ENCODE results near the gene CDH7. TPM values are rescaled to one million over a fixed set of nuclear protein-coding genes. Genes with fewer than 3 reads are reported as not detected.

Gene CDH7
- total RNA-seq, 1 donor from 2014 or later: not detected

DNA sequence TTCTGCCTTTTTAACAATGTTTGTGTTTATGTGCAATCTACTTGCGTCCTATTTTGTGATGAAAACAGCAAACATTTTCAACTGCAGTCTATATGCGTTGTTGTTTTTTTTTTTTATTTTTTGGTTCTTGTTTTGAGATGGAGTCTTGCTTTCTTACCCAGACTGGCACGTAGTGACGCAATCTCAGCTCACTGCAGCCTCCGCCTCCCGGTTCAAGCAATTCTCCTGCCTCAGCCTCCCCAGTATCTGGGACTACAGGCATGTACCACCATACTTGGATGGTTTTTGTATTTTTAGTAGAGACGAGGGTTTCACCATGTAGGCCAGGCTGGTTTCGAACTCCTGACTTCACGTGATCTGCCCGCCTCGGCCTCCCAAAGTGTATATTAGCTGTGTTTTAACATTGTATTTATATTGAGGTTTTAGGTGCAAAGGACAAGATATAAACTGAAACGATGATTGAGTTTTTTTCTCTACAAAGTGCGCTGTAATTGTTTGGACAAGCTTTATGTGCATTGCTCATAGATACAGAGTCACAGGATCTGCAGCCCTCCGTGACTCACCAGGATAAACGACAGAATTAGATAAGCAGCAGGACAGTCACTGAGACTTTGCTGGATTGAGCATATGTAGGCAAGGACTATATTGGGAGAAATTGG is 17.4 kb downstream of the CDH7 start:
- intact Hi-C loops (cut with micrococcal nuclease): no loop called here

DNA sequence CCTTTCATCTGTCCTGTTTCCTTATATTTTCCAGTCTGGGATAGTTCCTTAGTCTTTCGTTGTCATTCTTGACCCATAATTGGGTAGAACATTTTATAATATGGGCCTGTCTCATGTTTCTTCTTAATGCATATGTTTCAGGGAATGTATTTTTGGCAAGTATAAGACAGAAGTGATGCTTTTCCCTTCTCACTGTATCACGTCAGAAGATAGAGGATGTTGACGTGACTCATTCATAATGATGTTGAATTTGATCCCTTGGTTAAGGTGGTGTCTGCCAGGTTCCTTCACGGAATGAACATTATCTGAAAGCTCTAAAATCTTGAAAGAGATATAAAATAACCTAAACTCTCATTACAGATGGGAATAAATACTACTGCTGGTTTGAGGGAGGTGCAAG is 18.8 kb downstream of the CDH7 start:
- intact Hi-C loops (cut with micrococcal nuclease): no loop called here

DNA sequence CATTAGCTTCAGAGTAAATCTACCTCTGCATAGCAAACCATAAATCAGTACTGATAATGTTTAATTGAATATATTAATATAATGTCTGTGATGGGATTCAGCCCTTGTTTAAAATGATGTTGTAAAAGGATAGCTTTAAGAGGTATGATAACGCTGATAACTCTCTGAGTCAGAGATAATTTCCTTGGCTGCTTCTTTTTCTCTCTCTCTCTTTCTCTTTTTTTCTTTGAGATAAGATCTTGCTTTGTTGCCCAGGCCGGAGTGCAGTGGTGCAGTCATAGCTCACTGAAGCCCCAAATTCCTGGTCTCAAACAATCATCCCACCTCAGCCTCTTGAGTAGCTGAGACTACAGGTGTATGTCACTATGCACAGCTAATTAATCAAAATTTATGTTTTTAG is 35.7 kb downstream of the CDH7 start:
- intact Hi-C loops (cut with micrococcal nuclease): no loop called here

DNA sequence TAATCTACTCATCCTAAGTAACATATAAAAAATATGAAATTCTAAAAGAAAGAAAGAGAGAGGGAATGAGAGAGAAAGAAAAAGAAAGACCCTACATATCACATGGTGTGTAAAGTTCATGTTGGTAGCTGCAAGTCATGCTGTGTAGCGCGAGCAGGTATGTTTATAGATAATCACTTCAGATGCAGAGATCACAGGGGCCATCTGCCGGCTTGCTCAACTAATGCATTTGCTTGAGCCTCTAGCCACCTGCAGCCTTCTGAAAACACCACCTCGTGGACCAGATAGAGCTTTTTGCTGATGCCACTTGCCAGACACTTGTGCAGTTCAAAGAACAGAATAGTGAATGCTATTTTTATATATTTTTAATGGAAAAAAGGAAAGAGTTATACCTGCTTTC is 37.6 kb downstream of the CDH7 start:
- intact Hi-C loops (cut with micrococcal nuclease): no loop called here

DNA sequence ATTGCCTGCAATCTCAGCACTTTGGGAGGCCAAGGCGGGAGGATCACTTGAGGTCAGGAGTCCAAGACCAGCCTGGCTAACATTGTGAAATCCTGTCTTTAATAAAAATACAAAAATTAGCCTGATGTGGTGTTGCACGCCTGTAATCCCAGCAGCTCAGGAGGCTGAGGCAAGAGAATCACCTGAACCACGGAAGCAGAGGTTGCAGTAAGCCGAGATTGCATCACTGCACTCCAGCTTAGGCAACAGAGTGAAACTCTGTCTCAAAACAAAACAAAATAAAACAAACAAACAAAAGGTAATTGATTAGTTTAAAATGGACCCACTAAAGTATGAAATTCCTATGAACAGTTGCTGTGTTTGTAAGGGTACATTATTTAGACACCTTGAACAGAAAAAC is 39.8 kb downstream of the CDH7 start:
- intact Hi-C loops (cut with micrococcal nuclease): no loop called here

DNA sequence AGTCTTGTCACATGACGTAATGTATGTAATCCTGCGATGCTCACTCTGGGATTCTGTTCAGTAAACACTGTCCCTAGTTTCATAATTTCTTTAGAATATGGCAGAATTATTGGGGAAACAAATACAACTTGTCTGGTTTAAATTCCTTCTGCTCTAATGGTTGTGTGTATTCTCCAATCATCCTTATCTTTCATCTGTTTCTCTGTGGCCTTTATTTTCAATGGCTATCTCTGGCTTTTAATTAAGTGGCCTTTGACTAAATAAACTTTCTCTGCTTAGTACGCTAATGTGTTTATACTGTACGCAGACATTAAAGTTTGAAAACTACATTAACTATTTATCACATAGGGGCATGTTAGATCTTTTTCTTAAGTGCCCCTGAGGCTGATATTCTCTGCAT is 40.9 kb downstream of the CDH7 start:
- intact Hi-C loops (cut with micrococcal nuclease): no loop called here

DNA sequence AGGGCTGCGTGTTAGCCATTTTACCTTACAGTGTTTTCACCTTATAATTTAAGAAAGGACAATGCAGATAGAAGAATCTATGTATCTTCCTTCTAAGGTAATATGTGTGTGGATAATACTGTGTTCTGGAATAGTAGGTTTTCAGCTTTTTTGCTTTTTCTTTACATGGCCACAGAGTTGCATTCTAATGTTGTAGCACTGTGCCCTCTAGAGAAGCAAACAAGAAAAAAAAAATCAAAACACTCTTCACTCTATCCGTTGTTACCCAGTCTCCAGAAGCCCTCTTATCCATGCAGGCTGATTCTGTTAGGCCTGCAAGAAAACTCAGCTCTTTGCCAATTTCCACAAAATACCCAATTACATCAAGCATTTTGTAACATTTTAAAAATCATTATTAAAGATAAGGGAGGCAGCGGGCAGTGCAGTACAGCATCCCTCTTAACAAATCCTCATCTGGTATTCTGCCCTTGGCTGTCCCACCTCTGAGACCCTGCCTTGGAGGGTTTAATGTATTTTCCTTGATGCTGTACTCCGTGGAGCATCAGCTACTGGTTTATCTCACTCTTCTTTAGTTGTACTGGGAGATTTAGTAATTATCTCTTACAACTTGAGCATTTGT is 41.8 kb downstream of the CDH7 start:
- intact Hi-C loops (cut with micrococcal nuclease): no loop called here

DNA sequence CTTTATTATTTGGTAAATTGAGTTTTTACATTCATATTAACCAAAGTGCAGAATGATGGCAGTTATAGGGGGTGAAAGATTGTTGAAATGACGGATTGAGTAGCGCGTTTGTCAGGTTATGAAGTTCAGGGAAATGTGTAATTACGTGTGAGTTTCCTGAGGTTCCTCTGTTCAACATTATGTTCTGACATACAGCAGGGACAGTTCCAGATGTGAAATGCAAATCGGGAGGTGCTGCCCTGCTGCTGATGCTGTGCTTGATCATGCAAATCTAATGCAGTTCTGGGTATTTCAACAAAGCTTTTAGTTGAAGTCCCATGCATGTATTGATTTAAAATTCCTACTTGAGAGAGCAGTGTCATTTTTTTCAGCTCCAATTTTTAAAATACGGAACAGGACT is 57.9 kb downstream of the CDH7 start:
- intact Hi-C loops (cut with micrococcal nuclease): no loop called here

DNA sequence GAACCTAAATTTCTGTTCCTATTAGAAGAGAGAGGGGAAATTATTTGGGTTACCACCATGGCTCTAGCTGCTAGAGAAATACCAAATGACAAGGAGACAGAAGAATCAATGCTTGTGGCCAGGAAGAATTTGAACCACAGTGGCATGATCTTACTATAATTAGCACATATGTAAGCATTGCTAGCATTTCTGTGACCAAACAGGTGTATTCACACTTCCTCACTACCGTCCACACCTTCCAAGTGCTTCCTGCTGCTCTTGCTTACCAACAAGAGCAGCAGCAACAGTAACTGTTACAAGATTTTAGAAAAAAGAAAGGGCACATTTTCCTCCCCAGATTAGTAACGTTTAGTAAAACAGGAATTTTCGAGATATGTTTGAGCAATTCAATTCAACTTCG is 60.5 kb downstream of the CDH7 start:
- intact Hi-C loops (cut with micrococcal nuclease): no loop called here

DNA sequence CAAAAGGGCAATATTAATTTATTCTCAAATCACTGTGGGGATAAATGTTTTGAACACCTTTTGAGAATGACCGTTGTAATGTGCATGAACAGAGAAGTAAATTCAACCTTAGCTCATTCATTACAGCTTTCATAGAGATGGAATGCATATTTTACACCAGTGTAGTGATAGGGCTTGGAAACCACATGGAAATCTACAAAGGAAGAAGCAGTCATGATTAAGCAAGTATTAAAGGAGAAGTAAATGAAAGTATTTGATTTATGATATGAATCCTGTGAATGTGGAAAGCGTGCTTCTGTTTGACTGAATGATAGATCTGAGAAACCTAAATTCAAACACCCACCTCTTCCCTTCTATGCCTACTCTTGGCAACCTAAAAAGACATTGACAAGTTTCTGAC is 64.7 kb downstream of the CDH7 start:
- intact Hi-C loops (cut with micrococcal nuclease): no loop called here

DNA sequence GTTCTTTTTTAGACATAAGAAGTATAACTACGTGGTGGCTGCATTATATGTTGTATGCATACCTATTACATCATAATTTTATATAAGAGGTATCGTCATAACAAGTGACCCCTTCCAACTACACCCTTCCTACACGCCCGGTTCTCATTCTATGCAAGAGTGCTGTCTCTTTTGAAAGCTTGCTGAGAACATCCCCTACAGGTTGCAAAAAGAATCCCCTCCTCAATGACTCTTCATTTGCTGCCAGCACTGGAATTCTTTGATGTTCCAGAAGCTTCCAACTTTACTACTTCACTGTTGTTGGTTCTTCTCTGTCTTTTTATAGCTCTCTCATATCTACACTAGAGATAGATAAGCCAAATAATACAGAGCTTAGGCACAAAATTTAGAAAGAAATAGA is 66.4 kb downstream of the CDH7 start:
- intact Hi-C loops (cut with micrococcal nuclease): no loop called here

DNA sequence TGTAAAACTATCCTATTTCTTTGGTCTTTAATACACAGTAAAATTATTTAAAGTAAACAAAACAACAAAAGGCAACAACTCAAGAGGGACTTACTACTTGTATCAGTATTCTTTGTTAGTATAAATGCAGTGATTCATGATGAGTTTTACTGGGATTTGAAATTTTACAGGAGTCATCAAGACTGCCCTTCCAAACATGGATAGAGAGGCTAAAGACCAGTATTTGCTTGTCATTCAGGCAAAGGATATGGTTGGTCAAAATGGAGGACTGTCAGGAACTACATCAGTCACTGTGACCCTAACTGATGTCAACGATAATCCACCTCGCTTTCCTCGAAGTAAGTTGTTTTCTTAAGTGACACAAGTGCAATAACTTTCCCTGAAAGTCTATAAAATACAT is 71.1 kb downstream of the CDH7 start:
- intact Hi-C loops (cut with micrococcal nuclease): no loop called here

DNA sequence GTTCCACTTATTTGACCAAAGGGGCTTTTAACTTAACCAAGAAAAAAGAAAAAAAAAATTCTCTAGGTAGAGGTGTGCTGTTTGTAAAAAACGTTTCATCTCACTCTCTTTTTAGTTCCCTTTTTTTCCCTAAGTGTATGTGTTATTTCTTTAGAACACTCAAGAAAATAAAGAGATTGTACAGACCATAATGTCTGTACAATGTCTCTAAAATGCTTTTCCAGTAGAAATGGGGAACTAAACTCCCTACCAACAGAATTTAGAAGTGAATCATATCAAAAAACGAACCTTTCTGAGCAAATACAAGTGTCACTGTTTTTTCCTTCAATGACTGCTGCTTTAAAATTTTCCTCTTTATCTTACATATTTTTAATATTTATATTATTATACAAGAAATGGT is 72.0 kb downstream of the CDH7 start:
- intact Hi-C loops (cut with micrococcal nuclease): no loop called here

DNA sequence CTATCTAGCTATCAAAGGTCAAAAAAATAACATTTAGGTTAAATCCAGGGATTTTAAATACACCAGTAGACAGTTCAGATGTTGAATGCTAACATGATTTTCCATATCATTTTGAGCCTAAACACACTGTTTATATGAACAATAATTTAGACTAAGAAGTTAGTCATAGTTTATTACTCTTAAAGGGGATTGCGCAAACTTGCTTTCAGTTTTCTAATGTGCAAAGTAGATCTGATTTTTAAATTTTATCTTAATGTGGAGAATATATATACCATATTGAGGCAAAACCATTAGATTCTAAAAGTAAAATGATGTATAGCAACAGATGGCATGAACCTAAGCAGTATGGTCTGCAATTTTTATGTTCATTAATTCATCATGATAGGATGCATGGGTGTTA is 76.6 kb downstream of the CDH7 start:
- intact Hi-C loops (cut with micrococcal nuclease): no loop called here

DNA sequence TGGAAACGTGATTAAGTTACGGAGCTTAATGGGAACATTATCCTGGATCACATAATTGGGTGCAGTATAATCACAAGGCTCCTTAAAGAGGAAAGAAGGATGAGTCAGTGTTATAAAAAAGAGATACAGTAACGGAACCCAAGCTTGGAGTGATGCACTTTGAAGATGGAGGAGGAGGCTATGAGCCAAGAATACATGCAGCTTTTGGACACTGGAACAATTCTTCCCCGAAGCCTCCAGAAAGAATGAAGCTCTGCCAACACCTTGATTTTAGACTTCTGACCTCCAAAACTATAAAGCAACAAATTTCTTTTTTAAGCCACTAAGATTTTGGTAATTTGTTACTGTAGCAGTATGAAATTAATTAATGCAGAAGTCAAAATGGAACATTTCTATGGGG is 85.1 kb downstream of the CDH7 start:
- intact Hi-C loops (cut with micrococcal nuclease): no loop called here

DNA sequence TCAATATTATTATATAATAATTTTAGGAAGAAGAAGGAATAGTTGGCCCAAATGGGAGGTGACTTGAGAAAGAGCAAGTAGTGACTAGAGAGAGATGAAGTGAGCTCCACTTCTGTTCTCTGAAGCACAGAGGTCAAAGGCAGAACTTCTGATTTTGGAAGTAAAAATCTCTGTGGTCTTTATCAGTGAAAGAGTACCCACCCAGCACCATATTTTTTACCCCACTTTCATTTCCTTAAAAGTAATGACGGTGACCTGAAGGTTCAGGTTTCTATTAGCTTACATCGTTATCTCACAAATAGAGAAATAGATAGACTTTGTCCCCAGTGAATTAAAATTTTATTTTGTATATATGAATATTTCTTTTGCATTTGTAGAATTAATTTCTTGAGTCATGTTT is 95.3 kb downstream of the CDH7 start:
- intact Hi-C loops (cut with micrococcal nuclease): no loop called here

DNA sequence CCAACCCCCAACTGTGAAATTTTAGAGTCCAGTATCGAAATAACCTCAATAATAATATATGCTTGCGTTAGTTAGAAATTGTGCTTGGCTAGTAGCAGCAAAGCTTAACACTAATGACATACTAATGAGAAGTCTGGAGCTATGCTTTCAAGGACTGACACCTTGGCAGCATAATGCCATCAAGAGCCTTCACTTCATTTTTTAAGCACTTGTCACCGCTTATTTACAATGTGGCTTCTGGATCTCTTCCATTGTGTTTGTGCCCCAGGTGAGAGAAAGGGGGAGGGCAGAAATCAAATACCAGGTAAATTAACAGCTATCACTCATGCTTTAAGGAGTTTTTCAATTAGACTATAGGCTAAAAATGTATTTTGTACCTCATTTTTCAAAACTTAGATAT is 101.5 kb downstream of the CDH7 start:
- intact Hi-C loops (cut with micrococcal nuclease): no loop called here

DNA sequence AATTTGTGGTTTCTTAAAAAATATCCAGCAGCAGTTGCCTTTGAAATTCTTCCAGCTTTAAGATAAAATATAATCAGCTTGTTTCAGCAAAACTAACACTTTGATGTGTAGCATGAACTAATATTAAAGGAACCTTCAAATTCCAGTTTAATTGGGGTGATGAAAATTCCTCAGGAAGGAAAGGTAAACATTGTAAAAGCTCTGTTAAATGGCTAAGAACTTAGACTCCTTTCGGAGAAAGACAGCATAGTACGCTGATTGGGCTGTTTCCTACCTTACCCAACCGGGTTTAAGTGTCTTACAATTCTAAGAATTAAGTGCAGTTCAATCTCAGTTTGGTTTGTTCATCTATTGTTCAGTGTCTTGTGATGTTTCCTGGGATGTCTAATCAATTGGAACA is 108.3 kb downstream of the CDH7 start:
- intact Hi-C loops (cut with micrococcal nuclease): no loop called here

DNA sequence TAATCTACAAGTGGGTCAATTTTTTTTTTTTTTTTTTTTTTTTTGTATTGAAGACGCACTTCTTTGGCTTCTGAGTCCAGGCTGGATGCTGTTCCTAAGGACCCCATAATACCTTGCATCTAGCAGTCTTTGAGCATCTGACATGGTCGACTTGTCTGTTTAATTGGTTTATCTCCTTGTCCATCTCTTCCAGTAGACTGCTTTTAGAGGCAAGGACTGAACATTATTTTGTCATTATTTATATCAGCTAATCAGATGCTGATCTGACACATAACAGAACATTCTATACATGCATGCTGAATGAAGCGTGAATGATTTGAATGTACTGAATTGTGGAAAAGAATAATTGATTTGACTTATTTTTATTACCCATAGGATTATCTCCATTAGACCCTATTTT is 118.7 kb downstream of the CDH7 start:
- intact Hi-C loops (cut with micrococcal nuclease): no loop called here

DNA sequence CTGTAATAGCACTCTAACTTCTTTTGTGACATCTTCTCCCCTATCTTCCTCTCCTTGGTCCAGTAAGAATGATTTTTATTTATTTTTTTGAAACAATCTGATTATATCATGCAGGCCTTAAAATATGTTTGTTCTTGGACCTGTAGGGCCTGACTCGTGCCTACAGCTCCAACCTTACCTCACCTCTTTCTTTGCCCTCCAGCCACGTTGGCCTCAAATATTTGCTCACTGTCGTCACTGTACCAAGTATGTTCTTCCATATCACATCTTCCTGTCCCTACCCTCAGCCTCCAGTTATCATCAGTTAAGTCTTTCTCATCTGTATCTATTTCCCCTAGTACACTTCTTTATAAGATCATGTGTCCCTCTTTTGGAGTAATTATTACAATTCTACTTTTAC is 125.5 kb downstream of the CDH7 start:
- intact Hi-C loops (cut with micrococcal nuclease): no loop called here

DNA sequence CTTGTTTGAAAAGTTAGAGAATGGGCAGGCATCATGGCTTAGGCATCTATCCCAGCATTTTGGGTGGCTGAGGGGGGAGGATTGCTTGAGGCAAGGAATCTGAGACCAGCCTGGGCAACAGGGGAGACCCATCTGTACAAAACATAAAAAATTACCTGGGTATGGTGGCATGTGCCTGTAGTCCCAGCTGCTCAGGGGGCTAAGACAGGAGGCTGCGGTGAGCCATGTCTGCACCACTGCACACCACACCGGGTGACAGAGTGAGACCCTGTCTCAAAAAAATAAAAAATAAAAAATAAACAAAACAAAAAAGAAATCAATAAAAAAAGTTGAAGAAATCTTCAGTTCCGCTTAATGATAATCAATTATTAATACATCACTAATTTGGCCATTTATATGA is 146.5 kb downstream of the CDH7 start:
- intact Hi-C loops (cut with micrococcal nuclease): no loop called here

DNA sequence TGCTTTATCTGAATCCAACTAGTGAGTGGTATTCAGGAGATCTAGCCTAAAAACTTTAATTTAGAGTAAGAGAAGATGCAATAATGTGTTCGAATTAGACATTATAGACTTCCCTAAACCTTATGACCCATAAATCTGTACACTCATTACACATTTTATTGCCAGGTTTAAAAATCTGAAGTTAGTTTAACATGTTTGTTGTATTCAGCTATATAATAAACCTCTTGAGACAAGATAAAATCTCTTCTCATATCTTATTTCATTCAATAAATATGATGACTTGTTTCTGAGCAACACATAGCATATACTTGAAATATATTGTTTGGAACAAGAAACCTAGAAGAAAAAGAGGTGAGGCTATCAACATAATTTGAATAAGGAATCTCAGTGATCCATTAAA is 150.7 kb downstream of the CDH7 start:
- intact Hi-C loops (cut with micrococcal nuclease): no loop called here

DNA sequence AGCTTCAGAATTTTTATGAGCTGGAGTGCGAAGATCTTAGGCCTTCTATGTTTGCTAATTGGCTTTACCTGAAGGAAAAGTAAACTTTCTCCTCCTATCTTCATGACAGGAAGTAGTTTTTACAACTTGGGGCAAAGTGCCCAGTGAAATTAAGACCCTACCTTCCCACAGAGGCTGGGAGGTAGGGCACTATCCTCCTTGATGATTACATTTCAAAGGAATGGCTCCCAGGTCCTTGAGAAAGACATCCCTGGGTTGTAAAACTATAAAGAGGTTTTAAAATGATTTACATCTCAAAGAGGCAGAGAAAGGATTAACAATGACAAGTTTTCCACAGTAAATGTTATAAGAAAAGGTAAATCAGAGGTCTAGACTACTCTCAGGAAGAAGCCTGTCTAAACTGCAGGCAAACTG is 155.8 kb downstream of the CDH7 start:
- intact Hi-C loops (cut with micrococcal nuclease): no loop called here

DNA sequence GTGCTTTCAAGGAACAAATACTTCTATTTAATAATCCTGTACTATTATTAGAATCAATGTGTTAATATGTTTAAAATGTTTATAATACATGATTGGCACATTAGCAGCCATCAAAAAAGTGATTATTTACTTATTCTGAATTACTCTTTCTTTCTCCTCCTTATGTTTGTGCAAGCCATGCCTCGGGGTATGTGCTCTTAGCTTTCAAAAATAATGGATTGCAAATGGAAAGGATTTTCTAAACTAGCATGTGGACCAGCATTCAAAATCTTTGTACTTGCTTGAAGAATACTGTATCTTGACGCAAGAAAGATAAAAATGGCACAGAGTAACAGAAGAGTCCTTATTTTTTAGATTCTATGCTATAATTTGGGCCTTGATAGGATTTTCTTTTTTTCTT is 156.5 kb downstream of the CDH7 start:
- intact Hi-C loops (cut with micrococcal nuclease): no loop called here

All from T-helper 2 cell treated with Interferon-gamma antibody and Interleukin-4, amounts not matched to agents 100 ng/mL and 5 ng/mL, for 36 hours (primary cell).